K562 (cell line): ENCODE data around the gene PCAT6. TPM values are rescaled to one million over a fixed set of nuclear protein-coding genes. Genes with fewer than 3 reads are reported as not detected.

ENCODE experiments used
- CREM ChIP-seq: IDR thresholded peaks from 2 replicates; pipeline ENCODE4 v1.6.1; 2014; ENCODE audit warnings: antibody characterized with exemption, low read depth
- HBP1 ChIP-seq: fragments of 450-650 bp; formaldehyde crosslinking; IDR thresholded peaks from 2 replicates; pipeline ENCODE4 v1.4.0; 2022; ENCODE audit warnings: missing genetic modification characterization
- HMG20A ChIP-seq: fragments of 450-650 bp; formaldehyde crosslinking; conservative IDR thresholded peaks from 2 replicates; pipeline ENCODE4 v1.4.0; 2020; ENCODE audit warnings: mild to moderate bottlenecking, mixed read lengths
- HNRNPK ChIP-seq: fragments of 200-400 bp; formaldehyde crosslinking; IDR thresholded peaks from one replicate; pipeline ENCODE4 v1.6.1; 2018; ENCODE audit warnings: mild to moderate bottlenecking, low read depth, low read length; ENCODE audit not compliant: poor library complexity, severe bottlenecking
- KAT8 ChIP-seq: fragments of 450-650 bp; IDR thresholded peaks from 2 replicates; pipeline ENCODE4 v1.6.1; 2016; ENCODE audit warnings: low read depth, mild to moderate bottlenecking
- MED1 ChIP-seq: sonication (generic); formaldehyde crosslinking; IDR thresholded peaks from 2 replicates; pipeline ENCODE4 v1.8.1; 2023; ENCODE audit warnings: missing genetic modification reagents, borderline replicate concordance
- MTA2 ChIP-seq: fragments of 450-650 bp; IDR thresholded peaks from 2 replicates; pipeline ENCODE4 v1.6.1; 2016; ENCODE audit warnings: low read depth
- MTA3 ChIP-seq: fragments of 450-650 bp; formaldehyde crosslinking; IDR thresholded peaks from 2 replicates; pipeline ENCODE4 v1.6.1; 2017; ENCODE audit warnings: mild to moderate bottlenecking, borderline replicate concordance
- RBM34 ChIP-seq: fragments of 200-400 bp; formaldehyde crosslinking; IDR thresholded peaks from 2 replicates; pipeline ENCODE4 v1.6.1; 2018; ENCODE audit warnings: low read length, borderline replicate concordance; ENCODE audit not compliant: insufficient read depth
- SIN3A ChIP-seq, 2 experiments: fragments of 150-350 bp in 1 of 2; IDR thresholded peaks; 2 replicates each; pipeline ENCODE4 v1.6.1; 2011 to 2016; ENCODE audit warnings: borderline replicate concordance in 2 of 2, low read depth in 2 of 2, low read length in 2 of 2, mild to moderate bottlenecking in 2 of 2, moderate library complexity in 2 of 2; ENCODE audit not compliant: control insufficient read depth in 1 of 2
- SIX5 ChIP-seq, 2 experiments: IDR thresholded peaks; 2 replicates each; pipeline ENCODE4 v1.6.1; 2011; ENCODE audit warnings: low read length in 2 of 2, borderline replicate concordance in 1 of 2, low read depth in 1 of 2, mild to moderate bottlenecking in 1 of 2, moderate library complexity in 1 of 2; ENCODE audit not compliant: insufficient read depth in 1 of 2
- SMARCB1 ChIP-seq: IDR thresholded peaks from 2 replicates; pipeline ENCODE4 v1.6.1; 2011; ENCODE audit warnings: improper control_type of control experiment, low read depth; ENCODE audit not compliant: insufficient read length
- SRSF3 ChIP-seq: fragments of 200-400 bp; formaldehyde crosslinking; IDR thresholded peaks from 2 replicates; pipeline ENCODE4 v1.6.1; 2016; ENCODE audit warnings: mild to moderate bottlenecking, low read length, moderate library complexity; ENCODE audit not compliant: insufficient read depth
- ZNF507 ChIP-seq: conservative IDR thresholded peaks from 2 replicates; pipeline ENCODE4 v1.6.1; 2017; ENCODE audit warnings: missing genetic modification characterization, missing compliant biosample characterization
- ZNF511 ChIP-seq: sonication (generic); formaldehyde crosslinking; IDR thresholded peaks from 2 replicates; pipeline ENCODE4 v1.8.0; 2022; ENCODE audit warnings: mild to moderate bottlenecking, missing genetic modification reagents
- ZNF57 ChIP-seq: fragments of 450-650 bp; formaldehyde crosslinking; IDR thresholded peaks from 2 replicates; pipeline ENCODE4 v1.4.0; 2020; ENCODE audit warnings: mild to moderate bottlenecking, moderate library complexity
- ZSCAN32 ChIP-seq: fragments of 450-650 bp; formaldehyde crosslinking; IDR thresholded peaks from 2 replicates; pipeline ENCODE4 v1.4.0; 2020; ENCODE audit warnings: mild to moderate bottlenecking, moderate library complexity
- polyA plus RNA-seq, 8 experiments: library from polyadenylated mRNA; depleted of rRNA in 4 of 8; stranded (reverse) in 5 of 8; unstranded in 3 of 8; fragments of >200 nt; fragmentation: Nextera tagmentation in 2 of 8; fragmentation: Illumina TruSeq in 1 of 8; extraction: Ambion mirVana in 2 of 8; extraction: Trizol in 1 of 8; gene quantifications; 2 replicates each; pipeline versions ENCODE4 v1.2.1 to v1.2.3, GENCODE V29; 2011 to 2014; ENCODE audit warnings: inconsistent platforms in 1 of 8, missing spikeins in 1 of 8
- total RNA-seq, 7 experiments: library from RNA; depleted of rRNA in 6 of 7; stranded (reverse); fragments of >200 nt in 6 of 7; fragmentation: Illumina TruSeq in 2 of 7; extraction: Trizol in 2 of 7; gene quantifications; 2 replicates each; pipeline versions ENCODE4 v1.2.1 to v1.2.3, GENCODE V29; 2011 to 2021; ENCODE audit warnings: low replicate concordance in 1 of 7
- TF ChIP-seq, protein P1 (sequence below): fragments of 200-800 bp; sonication (Bioruptor generic); IDR thresholded peaks from 2 replicates; pipeline ENCODE4 v1.6.1; 2016; ENCODE audit warnings: missing genetic modification characterization, missing compliant biosample characterization

PCAT6 gene
- total and polyA plus RNA-seq, 9 of the 15 experiments (the other 6 are each of a cell fraction or from before 2014, with no cell fraction given), result 0.25 to 2.4 (median 0.54) TPM; not detected in 1

GRCh38 chr1:202805886-202806844 lies 4.6 kb upstream of the PCAT6 start (continued):
- TF ChIP-seq HNRNPK (no peak), SIX5 (IDR thresholded peaks at IDR 0.05; ENCODE audit: borderline replicate concordance in 1 of 2, insufficient read depth in 1 of 2, low read depth in 1 of 2, low read length in 2 of 2) (no peak), HBP1 (CRISPR knock-in tag) (peak; percentile 78; the same call in 1 of the 2 replicates), SMARCB1 (no peak), SRSF3 (no peak), ZNF511 (no peak), ZSCAN32 (no peak), ZNF507 (tag) (0 out of 2 replicates have a peak, but pooled peaks have one; percentile 35), KAT8 (peak; percentile 88), HMG20A (0 out of 2 replicates have a peak, but pooled peaks have one; percentile 49), CREM (no peak), RBM34 (no peak), ZNF57 (CRISPR knock-in tag) (no peak), SIN3A (IDR thresholded peaks at IDR 0.05; ENCODE audit: borderline replicate concordance in 2 of 2, control insufficient read depth in 1 of 2, low read depth in 2 of 2, low read length in 2 of 2) (no peak), MTA2 (no peak), MTA3 (no peak), MED1 (CRISPR knock-in tag) (no peak)
- TF ChIP-seq, protein P1, sequence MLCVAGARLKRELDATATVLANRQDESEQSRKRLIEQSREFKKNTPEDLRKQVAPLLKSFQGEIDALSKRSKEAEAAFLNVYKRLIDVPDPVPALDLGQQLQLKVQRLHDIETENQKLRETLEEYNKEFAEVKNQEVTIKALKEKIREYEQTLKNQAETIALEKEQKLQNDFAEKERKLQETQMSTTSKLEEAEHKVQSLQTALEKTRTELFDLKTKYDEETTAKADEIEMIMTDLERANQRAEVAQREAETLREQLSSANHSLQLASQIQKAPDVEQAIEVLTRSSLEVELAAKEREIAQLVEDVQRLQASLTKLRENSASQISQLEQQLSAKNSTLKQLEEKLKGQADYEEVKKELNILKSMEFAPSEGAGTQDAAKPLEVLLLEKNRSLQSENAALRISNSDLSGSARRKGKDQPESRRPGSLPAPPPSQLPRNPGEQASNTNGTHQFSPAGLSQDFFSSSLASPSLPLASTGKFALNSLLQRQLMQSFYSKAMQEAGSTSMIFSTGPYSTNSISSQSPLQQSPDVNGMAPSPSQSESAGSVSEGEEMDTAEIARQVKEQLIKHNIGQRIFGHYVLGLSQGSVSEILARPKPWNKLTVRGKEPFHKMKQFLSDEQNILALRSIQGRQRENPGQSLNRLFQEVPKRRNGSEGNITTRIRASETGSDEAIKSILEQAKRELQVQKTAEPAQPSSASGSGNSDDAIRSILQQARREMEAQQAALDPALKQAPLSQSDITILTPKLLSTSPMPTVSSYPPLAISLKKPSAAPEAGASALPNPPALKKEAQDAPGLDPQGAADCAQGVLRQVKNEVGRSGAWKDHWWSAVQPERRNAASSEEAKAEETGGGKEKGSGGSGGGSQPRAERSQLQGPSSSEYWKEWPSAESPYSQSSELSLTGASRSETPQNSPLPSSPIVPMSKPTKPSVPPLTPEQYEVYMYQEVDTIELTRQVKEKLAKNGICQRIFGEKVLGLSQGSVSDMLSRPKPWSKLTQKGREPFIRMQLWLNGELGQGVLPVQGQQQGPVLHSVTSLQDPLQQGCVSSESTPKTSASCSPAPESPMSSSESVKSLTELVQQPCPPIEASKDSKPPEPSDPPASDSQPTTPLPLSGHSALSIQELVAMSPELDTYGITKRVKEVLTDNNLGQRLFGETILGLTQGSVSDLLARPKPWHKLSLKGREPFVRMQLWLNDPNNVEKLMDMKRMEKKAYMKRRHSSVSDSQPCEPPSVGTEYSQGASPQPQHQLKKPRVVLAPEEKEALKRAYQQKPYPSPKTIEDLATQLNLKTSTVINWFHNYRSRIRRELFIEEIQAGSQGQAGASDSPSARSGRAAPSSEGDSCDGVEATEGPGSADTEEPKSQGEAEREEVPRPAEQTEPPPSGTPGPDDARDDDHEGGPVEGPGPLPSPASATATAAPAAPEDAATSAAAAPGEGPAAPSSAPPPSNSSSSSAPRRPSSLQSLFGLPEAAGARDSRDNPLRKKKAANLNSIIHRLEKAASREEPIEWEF, result peak; percentile 98
